ENCODE data around the gene RAD23A.
A peak's percentile ranks its signal among the peaks of the same experiment; 100 is the strongest.

DNA sequence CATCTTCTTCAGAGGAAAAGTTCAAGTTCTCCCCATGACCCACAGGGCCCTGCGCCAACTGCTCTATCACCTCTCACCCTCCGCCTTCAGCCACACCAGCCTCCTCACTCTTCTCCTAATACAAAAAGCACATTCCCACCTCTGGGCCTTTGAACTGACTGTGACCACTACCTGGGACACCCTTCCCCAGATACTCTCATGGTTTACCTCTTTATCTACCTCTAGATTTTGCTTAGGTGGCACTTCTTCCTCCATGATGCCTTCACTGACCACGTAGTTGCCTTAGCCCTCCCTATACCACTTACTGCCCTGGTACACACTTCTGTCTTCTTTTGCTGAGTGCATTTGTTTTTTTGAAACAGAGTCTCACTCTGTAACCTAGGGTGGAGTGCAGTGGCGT is 22.7 kb upstream of the RAD23A start:
- TF ChIP-seq ESRRA (IDR thresholded peaks at IDR 0.05; ENCODE audit: borderline replicate concordance, low read length) = no peak
- TF ChIP-seq CBX2 (IDR thresholded peaks at IDR 0.05; ENCODE audit: borderline replicate concordance, low read depth) = no peak
- TF ChIP-seq, protein P1, sequence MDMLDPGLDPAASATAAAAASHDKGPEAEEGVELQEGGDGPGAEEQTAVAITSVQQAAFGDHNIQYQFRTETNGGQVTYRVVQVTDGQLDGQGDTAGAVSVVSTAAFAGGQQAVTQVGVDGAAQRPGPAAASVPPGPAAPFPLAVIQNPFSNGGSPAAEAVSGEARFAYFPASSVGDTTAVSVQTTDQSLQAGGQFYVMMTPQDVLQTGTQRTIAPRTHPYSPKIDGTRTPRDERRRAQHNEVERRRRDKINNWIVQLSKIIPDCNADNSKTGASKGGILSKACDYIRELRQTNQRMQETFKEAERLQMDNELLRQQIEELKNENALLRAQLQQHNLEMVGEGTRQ (IDR thresholded peaks at IDR 0.05) = no peak
- TF ChIP-seq, protein P2, sequence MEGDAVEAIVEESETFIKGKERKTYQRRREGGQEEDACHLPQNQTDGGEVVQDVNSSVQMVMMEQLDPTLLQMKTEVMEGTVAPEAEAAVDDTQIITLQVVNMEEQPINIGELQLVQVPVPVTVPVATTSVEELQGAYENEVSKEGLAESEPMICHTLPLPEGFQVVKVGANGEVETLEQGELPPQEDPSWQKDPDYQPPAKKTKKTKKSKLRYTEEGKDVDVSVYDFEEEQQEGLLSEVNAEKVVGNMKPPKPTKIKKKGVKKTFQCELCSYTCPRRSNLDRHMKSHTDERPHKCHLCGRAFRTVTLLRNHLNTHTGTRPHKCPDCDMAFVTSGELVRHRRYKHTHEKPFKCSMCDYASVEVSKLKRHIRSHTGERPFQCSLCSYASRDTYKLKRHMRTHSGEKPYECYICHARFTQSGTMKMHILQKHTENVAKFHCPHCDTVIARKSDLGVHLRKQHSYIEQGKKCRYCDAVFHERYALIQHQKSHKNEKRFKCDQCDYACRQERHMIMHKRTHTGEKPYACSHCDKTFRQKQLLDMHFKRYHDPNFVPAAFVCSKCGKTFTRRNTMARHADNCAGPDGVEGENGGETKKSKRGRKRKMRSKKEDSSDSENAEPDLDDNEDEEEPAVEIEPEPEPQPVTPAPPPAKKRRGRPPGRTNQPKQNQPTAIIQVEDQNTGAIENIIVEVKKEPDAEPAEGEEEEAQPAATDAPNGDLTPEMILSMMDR (IDR thresholded peaks at IDR 0.05) = no peak
- no peak for TF ChIP-seq CEBPB (IDR thresholded peaks at IDR 0.05)
- no peak for TF ChIP-seq RAD21 (conservative IDR thresholded peaks at IDR 0.05 in 1 of 2, IDR thresholded peaks at IDR 0.05 in 1 of 2)
- no peak for TF ChIP-seq EP300 (IDR thresholded peaks at IDR 0.05)
- TF ChIP-seq POLR2A (IDR thresholded peaks at IDR 0.05; ENCODE audit: low read length) = no peak
- TF ChIP-seq, protein P3, sequence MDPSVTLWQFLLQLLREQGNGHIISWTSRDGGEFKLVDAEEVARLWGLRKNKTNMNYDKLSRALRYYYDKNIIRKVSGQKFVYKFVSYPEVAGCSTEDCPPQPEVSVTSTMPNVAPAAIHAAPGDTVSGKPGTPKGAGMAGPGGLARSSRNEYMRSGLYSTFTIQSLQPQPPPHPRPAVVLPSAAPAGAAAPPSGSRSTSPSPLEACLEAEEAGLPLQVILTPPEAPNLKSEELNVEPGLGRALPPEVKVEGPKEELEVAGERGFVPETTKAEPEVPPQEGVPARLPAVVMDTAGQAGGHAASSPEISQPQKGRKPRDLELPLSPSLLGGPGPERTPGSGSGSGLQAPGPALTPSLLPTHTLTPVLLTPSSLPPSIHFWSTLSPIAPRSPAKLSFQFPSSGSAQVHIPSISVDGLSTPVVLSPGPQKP (IDR thresholded peaks at IDR 0.05; ENCODE audit: low read depth, low read length) = no peak
- TF ChIP-seq MAFK (IDR thresholded peaks at IDR 0.05; ENCODE audit: partially characterized antibody) = peak; percentile 63
- TF ChIP-seq, protein P4, sequence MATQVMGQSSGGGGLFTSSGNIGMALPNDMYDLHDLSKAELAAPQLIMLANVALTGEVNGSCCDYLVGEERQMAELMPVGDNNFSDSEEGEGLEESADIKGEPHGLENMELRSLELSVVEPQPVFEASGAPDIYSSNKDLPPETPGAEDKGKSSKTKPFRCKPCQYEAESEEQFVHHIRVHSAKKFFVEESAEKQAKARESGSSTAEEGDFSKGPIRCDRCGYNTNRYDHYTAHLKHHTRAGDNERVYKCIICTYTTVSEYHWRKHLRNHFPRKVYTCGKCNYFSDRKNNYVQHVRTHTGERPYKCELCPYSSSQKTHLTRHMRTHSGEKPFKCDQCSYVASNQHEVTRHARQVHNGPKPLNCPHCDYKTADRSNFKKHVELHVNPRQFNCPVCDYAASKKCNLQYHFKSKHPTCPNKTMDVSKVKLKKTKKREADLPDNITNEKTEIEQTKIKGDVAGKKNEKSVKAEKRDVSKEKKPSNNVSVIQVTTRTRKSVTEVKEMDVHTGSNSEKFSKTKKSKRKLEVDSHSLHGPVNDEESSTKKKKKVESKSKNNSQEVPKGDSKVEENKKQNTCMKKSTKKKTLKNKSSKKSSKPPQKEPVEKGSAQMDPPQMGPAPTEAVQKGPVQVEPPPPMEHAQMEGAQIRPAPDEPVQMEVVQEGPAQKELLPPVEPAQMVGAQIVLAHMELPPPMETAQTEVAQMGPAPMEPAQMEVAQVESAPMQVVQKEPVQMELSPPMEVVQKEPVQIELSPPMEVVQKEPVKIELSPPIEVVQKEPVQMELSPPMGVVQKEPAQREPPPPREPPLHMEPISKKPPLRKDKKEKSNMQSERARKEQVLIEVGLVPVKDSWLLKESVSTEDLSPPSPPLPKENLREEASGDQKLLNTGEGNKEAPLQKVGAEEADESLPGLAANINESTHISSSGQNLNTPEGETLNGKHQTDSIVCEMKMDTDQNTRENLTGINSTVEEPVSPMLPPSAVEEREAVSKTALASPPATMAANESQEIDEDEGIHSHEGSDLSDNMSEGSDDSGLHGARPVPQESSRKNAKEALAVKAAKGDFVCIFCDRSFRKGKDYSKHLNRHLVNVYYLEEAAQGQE (IDR thresholded peaks at IDR 0.05) = no peak
- no peak for TF ChIP-seq ZFP36 (IDR thresholded peaks at IDR 0.05; ENCODE audit: borderline replicate concordance, partially characterized antibody)
- TF ChIP-seq CHD4 (IDR thresholded peaks at IDR 0.05; ENCODE audit: borderline replicate concordance) = no peak

Measured in A549 (cell line).